Measurements from ENCODE around the gene ABCG8. TPM values are rescaled to one million over a fixed set of nuclear protein-coding genes. Genes with fewer than 3 reads are reported as not detected.
A peak's percentile ranks its signal among the peaks of the same experiment; 100 is the strongest.

The ABCG8 gene
- total RNA-seq, 3 donors from 2014 or later, result 0.15 TPM; not detected in 2

DNA sequence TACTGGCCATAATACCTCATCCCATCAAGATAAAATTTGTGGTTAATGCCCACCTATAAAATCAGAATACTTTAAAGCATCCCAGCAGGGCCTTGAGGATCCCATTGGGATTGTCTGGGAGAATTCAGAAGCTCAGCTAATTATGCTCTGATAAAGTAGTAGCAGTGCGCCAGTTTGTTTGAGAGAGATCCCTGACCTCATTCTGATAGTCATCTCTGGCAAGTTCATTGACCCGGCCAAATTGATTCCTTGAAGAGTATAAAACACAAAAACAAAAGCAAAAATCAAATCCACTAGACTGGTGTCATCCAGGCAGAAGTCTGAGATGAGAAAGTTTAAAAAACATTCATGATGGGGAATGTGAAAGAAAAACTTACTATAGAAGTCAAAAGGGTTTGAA lies 14.3 kb upstream of the ABCG8 start:
- TF ChIP-seq, protein P1, sequence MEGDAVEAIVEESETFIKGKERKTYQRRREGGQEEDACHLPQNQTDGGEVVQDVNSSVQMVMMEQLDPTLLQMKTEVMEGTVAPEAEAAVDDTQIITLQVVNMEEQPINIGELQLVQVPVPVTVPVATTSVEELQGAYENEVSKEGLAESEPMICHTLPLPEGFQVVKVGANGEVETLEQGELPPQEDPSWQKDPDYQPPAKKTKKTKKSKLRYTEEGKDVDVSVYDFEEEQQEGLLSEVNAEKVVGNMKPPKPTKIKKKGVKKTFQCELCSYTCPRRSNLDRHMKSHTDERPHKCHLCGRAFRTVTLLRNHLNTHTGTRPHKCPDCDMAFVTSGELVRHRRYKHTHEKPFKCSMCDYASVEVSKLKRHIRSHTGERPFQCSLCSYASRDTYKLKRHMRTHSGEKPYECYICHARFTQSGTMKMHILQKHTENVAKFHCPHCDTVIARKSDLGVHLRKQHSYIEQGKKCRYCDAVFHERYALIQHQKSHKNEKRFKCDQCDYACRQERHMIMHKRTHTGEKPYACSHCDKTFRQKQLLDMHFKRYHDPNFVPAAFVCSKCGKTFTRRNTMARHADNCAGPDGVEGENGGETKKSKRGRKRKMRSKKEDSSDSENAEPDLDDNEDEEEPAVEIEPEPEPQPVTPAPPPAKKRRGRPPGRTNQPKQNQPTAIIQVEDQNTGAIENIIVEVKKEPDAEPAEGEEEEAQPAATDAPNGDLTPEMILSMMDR (IDR thresholded peaks at IDR 0.05), result no peak
- no peak for TF ChIP-seq POLR2AphosphoS5 (IDR thresholded peaks at IDR 0.05)
- no peak for TF ChIP-seq POLR2A (IDR thresholded peaks at IDR 0.05)
- no peak for DNase-seq (ENCODE audit: low spot score in 2 of 2)
- intact Hi-C loops (cut with DNase I; ENCODE audit: low total_unique reads), result no loop called here
- Histone ChIP-seq H3K27ac (no peak overlapping the region), H3K27me3 (no peaks in the 10 kb centered on the region), H3K4me3 (no peak overlapping the region), H3K9me3 (no peaks in the 10 kb centered on the region), H3K36me3 (no peaks in the 10 kb centered on the region), H3K4me1 (no peaks in the 10 kb centered on the region)

DNA sequence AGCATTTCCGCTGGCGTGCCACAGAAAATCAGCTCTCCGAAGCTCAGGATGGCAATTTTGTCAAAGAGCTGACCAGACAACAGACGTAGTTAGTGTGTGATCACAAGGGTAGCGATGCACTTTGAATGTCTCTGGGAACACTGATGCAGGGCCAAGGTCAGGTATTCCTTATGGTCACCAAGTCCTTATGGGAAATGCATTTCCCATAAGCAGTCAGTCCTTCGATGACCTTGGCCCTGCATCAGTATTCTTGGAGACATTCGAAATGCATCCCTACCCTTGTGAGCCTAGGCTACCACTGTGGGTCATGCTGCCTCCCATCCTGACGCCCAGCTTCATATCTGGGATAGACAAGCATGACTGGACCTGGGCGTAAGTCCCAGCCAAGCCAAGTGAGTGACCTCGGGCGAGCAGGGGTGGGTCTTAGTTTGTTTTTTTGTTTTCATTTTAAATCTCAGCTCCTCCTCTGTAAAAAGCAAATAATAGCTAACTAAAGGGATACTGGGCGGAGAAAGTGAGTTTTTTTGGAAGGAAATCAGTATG lies 13.7 kb upstream of the ABCG8 start:
- Histone ChIP-seq H3K4me3 (no peak overlapping the region), H3K27ac (no peak overlapping the region), H3K36me3 (no peaks in the 10 kb centered on the region), H3K4me1 (no peaks in the 10 kb centered on the region), H3K9me3 (no peaks in the 10 kb centered on the region), H3K27me3 (peaks cover 0 to 5% of the 10 kb centered on the region in 2 donors)
- intact Hi-C loops (cut with DNase I; ENCODE audit: low total_unique reads), result no loop called here
- DNase-seq (ENCODE audit: low spot score in 2 of 2), result no peak
- TF ChIP-seq POLR2AphosphoS5 (IDR thresholded peaks at IDR 0.05) (no peak), POLR2A (IDR thresholded peaks at IDR 0.05) (no peak)
- TF ChIP-seq, protein P1 (IDR thresholded peaks at IDR 0.05), result no peak

DNA sequence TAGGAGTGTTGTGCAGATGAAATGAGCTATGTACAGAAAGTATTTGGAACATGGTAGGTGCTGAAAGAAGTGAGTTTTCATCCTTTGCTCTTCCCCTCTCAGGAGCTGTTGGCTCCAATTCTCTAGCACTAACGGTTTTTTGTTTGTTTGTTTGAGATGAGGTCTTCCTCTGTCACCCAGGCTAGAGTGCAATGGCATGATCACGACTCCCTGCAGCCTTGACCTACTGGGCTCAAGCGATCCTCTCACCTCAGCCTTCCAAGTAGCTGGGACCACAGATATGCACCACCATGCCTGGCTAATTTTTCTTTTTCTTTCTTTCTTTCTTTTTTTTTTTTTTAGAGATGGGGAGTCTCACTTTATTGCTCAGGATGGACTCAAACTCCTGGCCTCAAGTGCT lies 12.9 kb upstream of the ABCG8 start:
- intact Hi-C loops (cut with DNase I; ENCODE audit: low total_unique reads), result no loop called here
- H3K9me3 ChIP-seq, result no peaks in the 10 kb centered on the region
- TF ChIP-seq POLR2AphosphoS5 (IDR thresholded peaks at IDR 0.05) (no peak), POLR2A (IDR thresholded peaks at IDR 0.05) (no peak)
- DNase-seq (ENCODE audit: low spot score in 2 of 2), result no peak
- no peak overlapping the region for H3K4me3 ChIP-seq
- no peak overlapping the region for H3K27ac ChIP-seq
- H3K36me3 ChIP-seq, result no peaks in the 10 kb centered on the region
- no peaks in the 10 kb centered on the region for H3K4me1 ChIP-seq
- peaks cover 0 to 9% of the 10 kb centered on the region in 2 donors for H3K27me3 ChIP-seq

DNA sequence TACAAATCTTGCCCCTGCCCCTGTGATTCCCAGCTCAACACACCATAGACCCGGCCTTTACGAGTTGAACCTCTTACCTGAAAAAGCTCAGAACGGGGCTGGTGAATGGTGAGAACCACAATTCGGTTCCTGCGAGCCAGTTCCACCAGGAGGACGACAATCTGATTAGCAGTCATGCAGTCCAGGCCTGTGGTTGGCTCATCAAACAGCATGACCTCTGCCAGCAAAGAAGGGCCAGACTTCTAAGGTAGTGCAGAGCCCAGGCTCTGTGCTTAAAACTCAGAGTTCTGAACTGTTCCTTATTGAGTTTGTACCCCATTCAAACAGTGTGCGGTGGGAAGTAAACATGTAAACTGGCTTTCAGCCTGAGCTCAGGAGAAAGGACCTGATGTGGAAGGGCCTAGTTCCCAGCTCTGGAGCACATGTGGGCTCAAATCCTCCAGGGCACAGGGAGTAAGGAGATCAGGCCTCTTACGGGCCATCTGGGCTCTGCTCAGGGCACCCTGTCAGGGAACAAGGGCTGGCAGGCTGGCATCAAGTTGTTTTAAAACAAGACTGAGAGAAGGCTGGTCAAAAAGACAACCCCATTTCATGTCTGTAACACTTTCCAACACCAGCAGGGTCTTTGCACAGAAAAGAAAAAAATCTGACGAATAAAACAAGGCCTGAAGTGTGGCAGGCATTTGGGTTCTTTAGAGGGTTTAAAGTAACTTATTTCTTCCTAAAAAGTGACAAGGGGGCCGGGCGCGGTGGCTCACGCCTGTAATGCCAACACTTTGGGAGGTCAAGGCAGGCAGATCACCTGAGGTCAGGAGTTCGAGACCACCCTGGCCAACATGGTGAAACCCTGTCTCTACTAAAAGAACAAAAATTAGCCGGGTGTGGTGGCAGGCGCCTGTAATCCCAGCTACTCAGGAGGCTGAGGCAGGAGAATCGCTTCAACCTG lies 12.2 kb upstream of the ABCG8 start:
- H3K36me3 ChIP-seq, result no peaks in the 10 kb centered on the region
- no peak for DNase-seq (ENCODE audit: low spot score in 2 of 2)
- H3K4me3 ChIP-seq, result no peak overlapping the region
- no peak overlapping the region for H3K27ac ChIP-seq
- no peak for TF ChIP-seq POLR2A (IDR thresholded peaks at IDR 0.05)
- TF ChIP-seq POLR2AphosphoS5 (IDR thresholded peaks at IDR 0.05), result no peak
- TF ChIP-seq, protein P1 (IDR thresholded peaks at IDR 0.05), result no peak
- no peaks in the 10 kb centered on the region for H3K4me1 ChIP-seq
- intact Hi-C loops (cut with DNase I; ENCODE audit: low total_unique reads), result no loop called here
- no peaks in the 10 kb centered on the region for H3K9me3 ChIP-seq
- H3K27me3 ChIP-seq, result peaks cover 0 to 14% of the 10 kb centered on the region in 2 donors

DNA sequence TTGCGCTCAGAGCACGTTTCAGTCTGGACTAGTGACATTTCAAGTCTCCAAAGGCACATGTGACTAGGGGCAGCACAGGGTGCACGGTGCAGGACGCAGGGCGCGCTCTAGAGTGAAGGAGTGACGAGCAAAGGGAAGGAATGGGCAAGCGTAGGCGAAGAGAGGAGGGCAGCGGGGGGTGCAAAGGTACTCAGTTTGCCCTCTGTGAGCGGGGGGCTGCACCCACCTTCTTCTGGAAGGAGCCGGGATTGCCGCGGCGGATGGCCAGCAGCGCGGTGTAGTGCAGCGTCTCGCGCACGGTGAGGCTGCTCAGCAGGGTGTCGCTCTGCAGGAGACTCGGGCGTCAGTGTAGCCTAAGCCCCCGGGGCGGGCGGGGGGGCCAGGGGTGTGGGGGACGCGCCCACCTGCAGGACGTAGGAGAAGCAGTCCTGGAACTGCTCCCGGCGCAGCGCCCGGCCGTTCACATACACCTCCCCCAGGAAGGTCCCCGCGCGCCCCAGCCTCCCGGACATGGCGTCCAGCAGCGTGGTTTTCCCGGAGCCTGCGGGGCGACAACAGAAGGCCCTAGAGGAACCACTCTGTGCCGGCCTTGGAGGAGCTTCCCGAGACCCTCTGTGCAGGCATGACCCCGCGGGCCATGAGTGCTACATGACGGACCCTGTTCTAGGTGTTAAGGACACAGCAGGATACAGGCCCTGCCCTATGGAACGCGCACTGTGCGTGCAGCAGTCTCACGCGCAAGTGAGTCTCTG lies 7.1 kb upstream of the ABCG8 start:
- Histone ChIP-seq H3K27me3 (peaks cover 0 to 18% of the 10 kb centered on the region in 2 donors), H3K36me3 (no peaks in the 10 kb centered on the region), H3K4me1 (no peaks in the 10 kb centered on the region), H3K9me3 (no peaks in the 10 kb centered on the region), H3K4me3 (peak overlapping the region in 2 of 3 donors; percentile 15 to 55), H3K27ac (no peak overlapping the region)
- TF ChIP-seq, protein P1 (IDR thresholded peaks at IDR 0.05), result no peak
- TF ChIP-seq POLR2A (IDR thresholded peaks at IDR 0.05) (no peak), POLR2AphosphoS5 (IDR thresholded peaks at IDR 0.05) (no peak)
- intact Hi-C loops (cut with DNase I; ENCODE audit: low total_unique reads), result no loop called here
- no peak for DNase-seq (ENCODE audit: low spot score in 2 of 2)
